K562 (cell line): Measurements from ENCODE around the gene LDB2.

Experiments used
- COPS2 ChIP-seq: fragments of 450-650 bp; conservative IDR thresholded peaks from 2 replicates; pipeline ENCODE4 v1.6.1; 2016; ENCODE audit warnings: mild to moderate bottlenecking, moderate library complexity
- FOXA1 ChIP-seq: fragments of 450-650 bp; IDR thresholded peaks from 2 replicates; pipeline ENCODE4 v1.6.1; 2016; ENCODE audit warnings: mild to moderate bottlenecking, borderline replicate concordance
- MAFK ChIP-seq: IDR thresholded peaks from 2 replicates; pipeline ENCODE4 v1.6.1; 2011; ENCODE audit warnings: low read length, improper control_type of control experiment
- POLR2A ChIP-seq: fragments of 450-650 bp; conservative IDR thresholded peaks from 2 replicates; pipeline ENCODE4 v1.6.1; 2016
- USF2 ChIP-seq: sonication (generic); formaldehyde crosslinking; IDR thresholded peaks from 2 replicates; pipeline ENCODE4 v1.5.0; 2020; ENCODE audit warnings: missing genetic modification reagents
- YY1 ChIP-seq, 3 experiments: IDR thresholded peaks; 2 replicates each; pipeline ENCODE4 v1.6.1; 2011; ENCODE audit warnings: low read length in 2 of 3, mild to moderate bottlenecking in 2 of 3, moderate library complexity in 2 of 3, borderline replicate concordance in 1 of 3, control low read depth in 1 of 3, low read depth in 1 of 3; ENCODE audit not compliant: insufficient read depth in 3 of 3, insufficient replicate concordance in 2 of 3, control insufficient read depth in 1 of 3, insufficient read length in 1 of 3; ENCODE audit errors: extremely low read depth in 1 of 3
- ZNF347 ChIP-seq: fragments of 450-650 bp; formaldehyde crosslinking; IDR thresholded peaks from 2 replicates; pipeline ENCODE4 v1.4.0; 2020; ENCODE audit warnings: low read depth, mild to moderate bottlenecking, moderate library complexity
- ZNF507 ChIP-seq: conservative IDR thresholded peaks from 2 replicates; pipeline ENCODE4 v1.6.1; 2017; ENCODE audit warnings: missing genetic modification characterization, missing compliant biosample characterization
- ZNF764 ChIP-seq: fragments of 250-450 bp; sonication (Bioruptor Pico); IDR thresholded peaks from 2 replicates; pipeline ENCODE4 v1.4.0; 2020; ENCODE audit warnings: low read depth, mild to moderate bottlenecking, moderate library complexity
- TF ChIP-seq, protein P1 (sequence below), 2 experiments: fragments of 450-650 bp; formaldehyde crosslinking in 1 of 2; IDR thresholded peaks; 2 replicates each; pipeline versions ENCODE4 v1.4.0 to v1.6.1; 2014 to 2020; ENCODE audit warnings: mild to moderate bottlenecking in 2 of 2, borderline replicate concordance in 1 of 2, low read depth in 1 of 2
- TF ChIP-seq, protein P2 (sequence below), 3 experiments: IDR thresholded peaks in 2 of 3; conservative IDR thresholded peaks in 1 of 3; 2 replicates each; pipeline ENCODE4 v1.5.1; 2011 to 2012; ENCODE audit warnings: low read length in 3 of 3, mild to moderate bottlenecking in 3 of 3, control low read depth in 2 of 3, improper control_type of control experiment in 1 of 3, inconsistent platforms in 1 of 3, low read depth in 1 of 3, mixed read lengths in 1 of 3, moderate library complexity in 1 of 3; ENCODE audit not compliant: insufficient read depth in 2 of 3

- TF ChIP-seq ZNF507 (tag), result no peak
- TF ChIP-seq, protein P1, sequence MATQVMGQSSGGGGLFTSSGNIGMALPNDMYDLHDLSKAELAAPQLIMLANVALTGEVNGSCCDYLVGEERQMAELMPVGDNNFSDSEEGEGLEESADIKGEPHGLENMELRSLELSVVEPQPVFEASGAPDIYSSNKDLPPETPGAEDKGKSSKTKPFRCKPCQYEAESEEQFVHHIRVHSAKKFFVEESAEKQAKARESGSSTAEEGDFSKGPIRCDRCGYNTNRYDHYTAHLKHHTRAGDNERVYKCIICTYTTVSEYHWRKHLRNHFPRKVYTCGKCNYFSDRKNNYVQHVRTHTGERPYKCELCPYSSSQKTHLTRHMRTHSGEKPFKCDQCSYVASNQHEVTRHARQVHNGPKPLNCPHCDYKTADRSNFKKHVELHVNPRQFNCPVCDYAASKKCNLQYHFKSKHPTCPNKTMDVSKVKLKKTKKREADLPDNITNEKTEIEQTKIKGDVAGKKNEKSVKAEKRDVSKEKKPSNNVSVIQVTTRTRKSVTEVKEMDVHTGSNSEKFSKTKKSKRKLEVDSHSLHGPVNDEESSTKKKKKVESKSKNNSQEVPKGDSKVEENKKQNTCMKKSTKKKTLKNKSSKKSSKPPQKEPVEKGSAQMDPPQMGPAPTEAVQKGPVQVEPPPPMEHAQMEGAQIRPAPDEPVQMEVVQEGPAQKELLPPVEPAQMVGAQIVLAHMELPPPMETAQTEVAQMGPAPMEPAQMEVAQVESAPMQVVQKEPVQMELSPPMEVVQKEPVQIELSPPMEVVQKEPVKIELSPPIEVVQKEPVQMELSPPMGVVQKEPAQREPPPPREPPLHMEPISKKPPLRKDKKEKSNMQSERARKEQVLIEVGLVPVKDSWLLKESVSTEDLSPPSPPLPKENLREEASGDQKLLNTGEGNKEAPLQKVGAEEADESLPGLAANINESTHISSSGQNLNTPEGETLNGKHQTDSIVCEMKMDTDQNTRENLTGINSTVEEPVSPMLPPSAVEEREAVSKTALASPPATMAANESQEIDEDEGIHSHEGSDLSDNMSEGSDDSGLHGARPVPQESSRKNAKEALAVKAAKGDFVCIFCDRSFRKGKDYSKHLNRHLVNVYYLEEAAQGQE (IDR thresholded peaks at IDR 0.05; ENCODE audit: borderline replicate concordance), result no peak
- TF ChIP-seq, protein P1 (CRISPR knock-in tag; IDR thresholded peaks at IDR 0.05; ENCODE audit: low read depth), result no peak
- TF ChIP-seq USF2 (CRISPR knock-in tag), result no peak
- TF ChIP-seq COPS2, result no peak
- TF ChIP-seq ZNF764 (CRISPR knock-in tag), result no peak
- no peak for TF ChIP-seq MAFK
- TF ChIP-seq, protein P2, sequence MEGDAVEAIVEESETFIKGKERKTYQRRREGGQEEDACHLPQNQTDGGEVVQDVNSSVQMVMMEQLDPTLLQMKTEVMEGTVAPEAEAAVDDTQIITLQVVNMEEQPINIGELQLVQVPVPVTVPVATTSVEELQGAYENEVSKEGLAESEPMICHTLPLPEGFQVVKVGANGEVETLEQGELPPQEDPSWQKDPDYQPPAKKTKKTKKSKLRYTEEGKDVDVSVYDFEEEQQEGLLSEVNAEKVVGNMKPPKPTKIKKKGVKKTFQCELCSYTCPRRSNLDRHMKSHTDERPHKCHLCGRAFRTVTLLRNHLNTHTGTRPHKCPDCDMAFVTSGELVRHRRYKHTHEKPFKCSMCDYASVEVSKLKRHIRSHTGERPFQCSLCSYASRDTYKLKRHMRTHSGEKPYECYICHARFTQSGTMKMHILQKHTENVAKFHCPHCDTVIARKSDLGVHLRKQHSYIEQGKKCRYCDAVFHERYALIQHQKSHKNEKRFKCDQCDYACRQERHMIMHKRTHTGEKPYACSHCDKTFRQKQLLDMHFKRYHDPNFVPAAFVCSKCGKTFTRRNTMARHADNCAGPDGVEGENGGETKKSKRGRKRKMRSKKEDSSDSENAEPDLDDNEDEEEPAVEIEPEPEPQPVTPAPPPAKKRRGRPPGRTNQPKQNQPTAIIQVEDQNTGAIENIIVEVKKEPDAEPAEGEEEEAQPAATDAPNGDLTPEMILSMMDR (IDR thresholded peaks at IDR 0.05 in 2 of 3, conservative IDR thresholded peaks at IDR 0.05 in 1 of 3; ENCODE audit: insufficient read depth in 2 of 3, low read depth in 1 of 3, low read length in 3 of 3), result no peak
- no peak for TF ChIP-seq YY1 (IDR thresholded peaks at IDR 0.05; ENCODE audit: borderline replicate concordance in 1 of 3, control insufficient read depth in 1 of 3, extremely low read depth in 1 of 3, insufficient read depth in 3 of 3, insufficient read length in 1 of 3, insufficient replicate concordance in 2 of 3, low read depth in 1 of 3, low read length in 2 of 3)
- TF ChIP-seq FOXA1, result no peak
- no peak for TF ChIP-seq POLR2A
- no peak for TF ChIP-seq ZNF347 (CRISPR knock-in tag)
Observed at GRCh38 chr4:16603178-16603577, 295.3 kb downstream of the LDB2 start.
